ENCODE results near the gene EID2B.

Gene EID2B

DNA sequence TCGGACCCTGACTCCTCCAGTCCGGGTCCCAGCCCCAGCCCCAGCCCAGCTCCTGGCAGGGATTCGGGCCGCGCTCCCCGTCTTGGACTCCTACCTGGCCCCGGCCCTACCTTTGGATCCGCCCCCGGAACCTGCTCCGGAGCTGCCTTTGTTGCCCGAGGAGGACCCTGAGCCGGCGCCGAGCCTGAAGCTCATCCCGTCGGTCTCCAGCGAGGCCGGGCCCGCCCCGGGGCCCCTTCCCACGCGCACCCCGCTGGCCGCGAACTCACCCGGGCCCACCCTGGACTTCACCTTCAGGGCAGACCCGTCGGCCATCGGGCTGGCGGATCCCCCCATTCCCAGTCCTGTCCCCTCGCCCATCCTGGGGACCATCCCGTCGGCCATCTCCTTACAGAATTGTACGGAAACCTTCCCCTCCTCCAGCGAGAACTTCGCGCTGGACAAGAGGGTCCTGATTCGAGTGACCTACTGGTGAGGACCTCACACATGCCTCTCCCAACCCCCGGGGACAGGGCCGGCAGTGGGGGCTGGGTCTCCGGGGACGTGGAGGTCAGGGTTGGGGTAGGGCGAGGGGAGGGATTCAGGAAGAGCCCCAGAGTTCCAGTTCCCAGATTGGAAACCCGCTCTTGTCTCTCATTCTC is 17.0 kb downstream of the EID2B start:
- no peak overlapping the region for H3K27ac ChIP-seq (ENCODE audit: poor library complexity, severe bottlenecking)

GRCh38 chr19:39514840-39515550 is 17.7 kb downstream of the EID2B start, which contains the start of gene SELENOV:
Gene SELENOV, plus strand, starts transcription at chr19:39515139. Its CDS starts 74 bp downstream, at chr19:39515213.
- H3K9me3 ChIP-seq (ENCODE audit: severe bottlenecking) = no peaks in the 10 kb centered on the region
- no peaks in the 10 kb centered on the region for H3K36me3 ChIP-seq (ENCODE audit: low read depth)
- no peak within 1 kb of the TSS for H3K27ac ChIP-seq (ENCODE audit: poor library complexity, severe bottlenecking)
- no peak for DNase-seq (ENCODE audit: low spot score)
- TF ChIP-seq, protein P1, sequence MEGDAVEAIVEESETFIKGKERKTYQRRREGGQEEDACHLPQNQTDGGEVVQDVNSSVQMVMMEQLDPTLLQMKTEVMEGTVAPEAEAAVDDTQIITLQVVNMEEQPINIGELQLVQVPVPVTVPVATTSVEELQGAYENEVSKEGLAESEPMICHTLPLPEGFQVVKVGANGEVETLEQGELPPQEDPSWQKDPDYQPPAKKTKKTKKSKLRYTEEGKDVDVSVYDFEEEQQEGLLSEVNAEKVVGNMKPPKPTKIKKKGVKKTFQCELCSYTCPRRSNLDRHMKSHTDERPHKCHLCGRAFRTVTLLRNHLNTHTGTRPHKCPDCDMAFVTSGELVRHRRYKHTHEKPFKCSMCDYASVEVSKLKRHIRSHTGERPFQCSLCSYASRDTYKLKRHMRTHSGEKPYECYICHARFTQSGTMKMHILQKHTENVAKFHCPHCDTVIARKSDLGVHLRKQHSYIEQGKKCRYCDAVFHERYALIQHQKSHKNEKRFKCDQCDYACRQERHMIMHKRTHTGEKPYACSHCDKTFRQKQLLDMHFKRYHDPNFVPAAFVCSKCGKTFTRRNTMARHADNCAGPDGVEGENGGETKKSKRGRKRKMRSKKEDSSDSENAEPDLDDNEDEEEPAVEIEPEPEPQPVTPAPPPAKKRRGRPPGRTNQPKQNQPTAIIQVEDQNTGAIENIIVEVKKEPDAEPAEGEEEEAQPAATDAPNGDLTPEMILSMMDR (IDR thresholded peaks at IDR 0.05; ENCODE audit: poor library complexity, severe bottlenecking) = peak; percentile 2
- H3K27me3 ChIP-seq (ENCODE audit: insufficient read depth, poor library complexity, severe bottlenecking) = peaks cover 29% of the 10 kb centered on the region
- peak within 1 kb of the TSS; percentile 24 for H3K4me3 ChIP-seq (ENCODE audit: severe bottlenecking)
- ATAC-seq (ENCODE audit: low read depth) = peak; percentile 33; the same call in 2 of the 3 replicates
- H3K4me1 ChIP-seq (ENCODE audit: insufficient read depth, poor library complexity, severe bottlenecking) = no peaks in the 10 kb centered on the region

More for the DNA sequence above, 17.0 kb downstream of the EID2B start:
- DNase-seq (ENCODE audit: low spot score) (no peak), ATAC-seq (ENCODE audit: low read depth) (peak; percentile 26; the same call in 1 of the 3 replicates)
- no peaks in the 10 kb centered on the region for H3K36me3 ChIP-seq (ENCODE audit: low read depth)
- H3K4me3 ChIP-seq (ENCODE audit: severe bottlenecking) = peak overlapping the region; percentile 24
- TF ChIP-seq, protein P1 (IDR thresholded peaks at IDR 0.05; ENCODE audit: poor library complexity, severe bottlenecking) = no peak
- peaks cover 29% of the 10 kb centered on the region for H3K27me3 ChIP-seq (ENCODE audit: insufficient read depth, poor library complexity, severe bottlenecking)
- no peaks in the 10 kb centered on the region for H3K9me3 ChIP-seq (ENCODE audit: severe bottlenecking)
- H3K4me1 ChIP-seq (ENCODE audit: insufficient read depth, poor library complexity, severe bottlenecking) = no peaks in the 10 kb centered on the region

- ATAC-seq (ENCODE audit: low read depth) (no peak), DNase-seq (ENCODE audit: low spot score) (no peak)
- Histone ChIP-seq H3K27me3 (ENCODE audit: insufficient read depth, poor library complexity, severe bottlenecking) (peaks cover 29% of the 10 kb centered on the region), H3K9me3 (ENCODE audit: severe bottlenecking) (no peaks in the 10 kb centered on the region), H3K4me1 (ENCODE audit: insufficient read depth, poor library complexity, severe bottlenecking) (no peaks in the 10 kb centered on the region), H3K4me3 (ENCODE audit: severe bottlenecking) (no peak overlapping the region), H3K27ac (ENCODE audit: poor library complexity, severe bottlenecking) (no peak overlapping the region), H3K36me3 (ENCODE audit: low read depth) (no peaks in the 10 kb centered on the region)
- TF ChIP-seq, protein P1 (IDR thresholded peaks at IDR 0.05; ENCODE audit: poor library complexity, severe bottlenecking) = no peak
Observed at GRCh38 chr19:39512988-39513387, 19.7 kb downstream of the EID2B start.

- Histone ChIP-seq H3K4me3 (ENCODE audit: severe bottlenecking) (no peak overlapping the region), H3K9me3 (ENCODE audit: severe bottlenecking) (no peaks in the 10 kb centered on the region), H3K27me3 (ENCODE audit: insufficient read depth, poor library complexity, severe bottlenecking) (peaks cover 7% of the 10 kb centered on the region), H3K27ac (ENCODE audit: poor library complexity, severe bottlenecking) (no peak overlapping the region), H3K4me1 (ENCODE audit: insufficient read depth, poor library complexity, severe bottlenecking) (no peaks in the 10 kb centered on the region), H3K36me3 (ENCODE audit: low read depth) (no peaks in the 10 kb centered on the region)
- TF ChIP-seq, protein P1 (IDR thresholded peaks at IDR 0.05; ENCODE audit: poor library complexity, severe bottlenecking) = no peak
- ATAC-seq (ENCODE audit: low read depth) (no peak), DNase-seq (ENCODE audit: low spot score) (no peak)
Observed at GRCh38 chr19:39509233-39509632, 23.4 kb downstream of the EID2B start.
